ENCODE measurements around the gene AFP. TPM values are rescaled to one million over a fixed set of nuclear protein-coding genes. Genes with fewer than 3 reads are reported as not detected.

Gene AFP
- total and polyA plus RNA-seq, 2 of the 13 experiments (the other 11 are each of a cell fraction or from before 2014, with no cell fraction given) = 9,434 to 13,105 TPM

GRCh38 chr4:73438048-73438447 is 2.0 kb downstream of the AFP start (continued):
- no peak for TF ChIP-seq TBL1XR1 (IDR thresholded peaks at IDR 0.05; ENCODE audit: borderline replicate concordance, low read length, partially characterized antibody)
- peak; percentile 8; the same call in 1 of the 2 replicates for TF ChIP-seq ZNF841 (CRISPR knock-in tag; IDR thresholded peaks at IDR 0.05; ENCODE audit: borderline replicate concordance)

GRCh38 chr4:73438582-73439215 is 2.7 kb downstream of the AFP start:
- no peak for FAIRE-seq
- Histone ChIP-seq H3K36me3 (replicated peaks in 1 of 2; ENCODE audit: control insufficient read depth in 1 of 2, insufficient read depth in 2 of 2, low read length in 2 of 2) (peaks cover 6 to 18% of the 10 kb centered on the region in 2 experiments), H2AFZ (ENCODE audit: low read length) (no peak overlapping the region), H3K9me3 (ENCODE audit: low read length) (no peaks in the 10 kb centered on the region), H3K4me1 (ENCODE audit: insufficient read depth, low read length) (peaks cover 72% of the 10 kb centered on the region), H3K4me3 (replicated peaks in 1 of 3; ENCODE audit: insufficient read depth in 1 of 3, low read depth in 2 of 3, low read length in 3 of 3) (peak overlapping the region; percentile 68 to 80 (median 70)), H3K27ac (ENCODE audit: extremely low read length, insufficient read depth, low read length) (peak overlapping the region; percentile 98), H3K27me3 (ENCODE audit: control insufficient read depth in 1 of 2, insufficient read depth in 2 of 2, low read length in 2 of 2) (no peaks in the 10 kb centered on the region), H3K79me2 (ENCODE audit: insufficient read depth, low read length) (peaks cover 77% of the 10 kb centered on the region), H3K4me2 (ENCODE audit: low read depth, low read length) (peak overlapping the region; percentile 82), H3K9ac (ENCODE audit: insufficient read depth, low read depth, low read length) (peak overlapping the region; percentile 75), H4K20me1 (ENCODE audit: insufficient read depth, low read length) (peaks cover 3% of the 10 kb centered on the region; the same call in 1 of the 2 replicates)
- BruUV-seq (replicated peaks) = no TSS peak
- ATAC-seq = no peak
- ChIA-PET POLR2A (interaction anchor here (1.0 to 1.4 kb wide), 5 partner anchors 10 to 35 kb away, joined by 3 to 5 read pairs (median 3); partner anchors contain the start of gene ALB), CTCF (ENCODE audit: low intra/inter-chr PET ratio, low total read pairs) (no interaction called here)
- intact Hi-C loops (cut with micrococcal nuclease; ENCODE audit: unreplicated experiment) = loop anchor here (10.0 kb wide), 1 partner anchor 184 kb away; the partner anchor contains the start of gene ANKRD17
- 9% methylated on average over 2 of the region's 2 CpGs for WGBS (ENCODE audit: low lambda C conversion rate)
- no peak for DNase-seq (ENCODE audit: low spot score)
- in situ Hi-C loops (cut with HindIII; ENCODE audit: extremely low pct_ligation_motif_present, low pct_unique_long_range_greater_than_20kb) = no loop called here
- TF ChIP-seq KMT2A (CRISPR knock-in tag; IDR thresholded peaks at IDR 0.05) = no peak
- no peak for TF ChIP-seq JUN (CRISPR knock-in tag; IDR thresholded peaks at IDR 0.05)
- no peak for TF ChIP-seq TOPORS (CRISPR knock-in tag; IDR thresholded peaks at IDR 0.05)
- TF ChIP-seq ZNF775 (CRISPR knock-in tag; IDR thresholded peaks at IDR 0.05; ENCODE audit: borderline replicate concordance) = no peak
- no peak for TF ChIP-seq RCOR2 (CRISPR knock-in tag; IDR thresholded peaks at IDR 0.05)
- TF ChIP-seq IKZF4 (CRISPR knock-in tag; IDR thresholded peaks at IDR 0.05; ENCODE audit: borderline replicate concordance, low read depth, not compliant biosample characterization) = no peak
- no peak for TF ChIP-seq GLI4 (CRISPR knock-in tag; IDR thresholded peaks at IDR 0.05; ENCODE audit: borderline replicate concordance)
- TF ChIP-seq MXD1 (CRISPR knock-in tag; IDR thresholded peaks at IDR 0.05) = no peak
- TF ChIP-seq POLR2AphosphoS5 (IDR thresholded peaks at IDR 0.05; ENCODE audit: low read depth, low read length) = peak; percentile 40; the same call in 1 of the 2 replicates
- no peak for TF ChIP-seq ATM (IDR thresholded peaks at IDR 0.05; ENCODE audit: borderline replicate concordance)
- no peak for TF ChIP-seq MIER2 (CRISPR knock-in tag; IDR thresholded peaks at IDR 0.05)
- no peak for TF ChIP-seq PLRG1 (conservative IDR thresholded peaks at IDR 0.05)
- no peak for TF ChIP-seq ZC3H13 (CRISPR knock-in tag; IDR thresholded peaks at IDR 0.05)
- TF ChIP-seq JUND (CRISPR knock-in tag; IDR thresholded peaks at IDR 0.05) = no peak
- TF ChIP-seq ZNF18 (CRISPR knock-in tag; IDR thresholded peaks at IDR 0.05; ENCODE audit: insufficient replicate concordance) = no peak
- TF ChIP-seq EED (CRISPR knock-in tag; IDR thresholded peaks at IDR 0.05) = no peak
- no peak for TF ChIP-seq DRAP1 (CRISPR knock-in tag; IDR thresholded peaks at IDR 0.05)
- TF ChIP-seq ZNF451 (CRISPR knock-in tag; IDR thresholded peaks at IDR 0.05) = no peak
- no peak for TF ChIP-seq ZNF34 (CRISPR knock-in tag; IDR thresholded peaks at IDR 0.05; ENCODE audit: borderline replicate concordance)
